Osteoblast (primary cell): Measurements from ENCODE around the gene MTMR2. TPM values are rescaled to one million over a fixed set of nuclear protein-coding genes. Genes with fewer than 3 reads are reported as not detected.
"Not testable (repeated sequence)": the region's sequence is repeated elsewhere in the genome, so short reads cannot be mapped to it uniquely, and the experiment has no call there.

Experiments used
- DNase-seq: peaks from one replicate; pipeline ENCODE4 v3.0.0; 2011; ENCODE audit warnings: low spot score, mixed read lengths; ENCODE audit not compliant: insufficient read length; ENCODE audit errors: missing footprints
- H2AFZ ChIP-seq: 2 replicates; pipeline ENCODE4 v1.6.0; 2011; ENCODE audit warnings: mild to moderate bottlenecking, low read length
- H3K27ac ChIP-seq: 2 replicates; pipeline ENCODE4 v1.5.1; 2011; ENCODE audit warnings: mild to moderate bottlenecking, low read depth, low read length, moderate library complexity
- H3K27me3 ChIP-seq: 2 replicates; pipeline ENCODE4 v1.6.0; 2012; ENCODE audit warnings: mild to moderate bottlenecking, control low read depth, inconsistent platforms, low read length, moderate library complexity; ENCODE audit not compliant: insufficient read depth
- H3K36me3 ChIP-seq: 2 replicates; pipeline ENCODE4 v1.5.1; 2011; ENCODE audit warnings: mild to moderate bottlenecking, low read length, control low read depth, moderate library complexity; ENCODE audit not compliant: insufficient read depth
- H3K4me1 ChIP-seq: 2 replicates; pipeline ENCODE4 v1.5.1; 2011; ENCODE audit warnings: mild to moderate bottlenecking, low read length, control low read depth, moderate library complexity; ENCODE audit not compliant: insufficient read depth
- H3K4me2 ChIP-seq: 2 replicates; pipeline ENCODE4 v1.6.0; 2011; ENCODE audit warnings: mild to moderate bottlenecking, low read length; ENCODE audit not compliant: insufficient read depth
- H3K4me3 ChIP-seq: fragments of 200-600 bp; sonication (generic); 3 replicates; pipeline ENCODE4 v1.5.1; 2012; ENCODE audit warnings: mild to moderate bottlenecking, low read length, inconsistent platforms; ENCODE audit not compliant: insufficient read depth
- H3K79me2 ChIP-seq: 2 replicates; pipeline ENCODE4 v1.6.0; 2012; ENCODE audit warnings: mild to moderate bottlenecking, low read length, control low read depth, inconsistent platforms; ENCODE audit not compliant: insufficient read depth
- H3K9me3 ChIP-seq: 2 replicates; pipeline ENCODE4 v1.5.1; 2011; ENCODE audit warnings: low read depth, low read length, control low read depth
- H4K20me1 ChIP-seq: 2 replicates; pipeline ENCODE4 v1.6.0; 2012; ENCODE audit warnings: mild to moderate bottlenecking, low read length, control low read depth; ENCODE audit not compliant: insufficient read depth
- CTCF ChIP-seq: IDR thresholded peaks from 2 replicates; pipeline ENCODE4 v1.5.1; 2011; ENCODE audit warnings: mild to moderate bottlenecking, low read depth, low read length, moderate library complexity; ENCODE audit errors: extremely low read depth
- total RNA-seq: library from RNA; depleted of rRNA; stranded (reverse); fragments of >200 nt; gene quantifications from 2 replicates; pipeline ENCODE4 v1.2.3, GENCODE V29; 2012

Gene MTMR2
- total RNA-seq, 1 donor = 44.9 TPM

- Histone ChIP-seq H3K4me3 (no peak overlapping the region), H3K27ac (peak overlapping the region; percentile 33), H3K9me3 (no peaks in the 10 kb centered on the region), H3K36me3 (peaks cover 28% of the 10 kb centered on the region), H2AFZ (no peak overlapping the region), H3K79me2 (peaks cover 19% of the 10 kb centered on the region), H3K4me2 (peak overlapping the region; percentile 37), H4K20me1 (no peaks in the 10 kb centered on the region), H3K4me1 (peaks cover 14% of the 10 kb centered on the region), H3K27me3 (no peaks in the 10 kb centered on the region)
- no peak for DNase-seq
- TF ChIP-seq CTCF = no peak
These were observed 39.5 kb downstream of the MTMR2 start for GRCh38 chr11:95884376-95884775.

- no peaks in the 10 kb centered on the region for H3K9me3 ChIP-seq
- no peak overlapping the region for H2AFZ ChIP-seq
- H3K36me3 ChIP-seq = peaks cover 28% of the 10 kb centered on the region
- TF ChIP-seq CTCF = no peak
- DNase-seq = no peak
- H3K4me1 ChIP-seq = peaks cover 20% of the 10 kb centered on the region
- peaks cover 16% of the 10 kb centered on the region for H3K79me2 ChIP-seq
- H3K27ac ChIP-seq = peak overlapping the region; percentile 33
- H3K4me2 ChIP-seq = no peak overlapping the region
- H3K4me3 ChIP-seq = no peak overlapping the region
- H3K27me3 ChIP-seq = no peaks in the 10 kb centered on the region
- H4K20me1 ChIP-seq = no peaks in the 10 kb centered on the region
These were observed 40.5 kb downstream of the MTMR2 start for GRCh38 chr11:95883381-95883780.

- Histone ChIP-seq H3K9me3 (no peaks in the 10 kb centered on the region), H4K20me1 (no peaks in the 10 kb centered on the region), H3K27me3 (no peaks in the 10 kb centered on the region), H3K79me2 (peaks cover 4% of the 10 kb centered on the region), H3K4me3 (peak overlapping the region; percentile 27), H3K4me1 (peaks cover 25% of the 10 kb centered on the region), H3K4me2 (peak overlapping the region; percentile 51), H3K27ac (peak overlapping the region; percentile 93), H3K36me3 (peaks cover 11% of the 10 kb centered on the region), H2AFZ (no peak overlapping the region)
- DNase-seq = peak; percentile 85
- TF ChIP-seq CTCF = no peak
These were observed 46.6 kb downstream of the MTMR2 start for GRCh38 chr11:95877291-95877690.

- not testable (repeated sequence) for H3K4me2 ChIP-seq, H2AFZ ChIP-seq, H3K4me3 ChIP-seq, H3K36me3 ChIP-seq, H3K27me3 ChIP-seq, DNase-seq, H4K20me1 ChIP-seq, H3K27ac ChIP-seq, H3K4me1 ChIP-seq, H3K9me3 ChIP-seq
- H3K79me2 ChIP-seq = peaks cover 16% of the 10 kb centered on the region
These were observed 53.0 kb downstream of the MTMR2 start for GRCh38 chr11:95870877-95871276.
